Mesenchymal stem cell (in vitro differentiated cells and primary cell): Measurements from ENCODE around the gene ZFP36.

Source experiments
- DNase-seq: peaks from one replicate; pipeline ENCODE4 v3.0.0-alpha.2; 2013
- H2AFZ ChIP-seq: one replicate; pipeline ENCODE4 v1.6.1; 2013; ENCODE audit warnings: low read depth, mild to moderate bottlenecking, control low read depth, inconsistent platforms, low read length, moderate library complexity
- H2AK5ac ChIP-seq: 2 replicates; pipeline ENCODE4 v1.6.1; 2013; ENCODE audit warnings: low read length, moderate library complexity, mild to moderate bottlenecking, inconsistent platforms; ENCODE audit not compliant: severe bottlenecking
- H2BK120ac ChIP-seq: one replicate; pipeline ENCODE4 v1.6.1; 2013; ENCODE audit warnings: low read depth, mild to moderate bottlenecking, inconsistent platforms, low read length, moderate library complexity
- H2BK12ac ChIP-seq, 2 experiments: one replicate each; pipeline ENCODE4 v1.6.1; 2013; ENCODE audit warnings: inconsistent platforms in 2 of 2, low read length in 2 of 2, mild to moderate bottlenecking in 2 of 2, moderate library complexity in 2 of 2, control low read depth in 1 of 2
- H2BK15ac ChIP-seq: one replicate; pipeline ENCODE4 v1.6.1; 2013; ENCODE audit warnings: mild to moderate bottlenecking, low read depth, inconsistent platforms; ENCODE audit not compliant: poor library complexity, severe bottlenecking
- H2BK5ac ChIP-seq: 2 replicates; pipeline ENCODE4 v1.6.1; 2013; ENCODE audit warnings: low read depth, mild to moderate bottlenecking, low read length, control low read depth, inconsistent platforms; ENCODE audit not compliant: poor library complexity, severe bottlenecking
- H3K14ac ChIP-seq, 2 experiments: one replicate each; pipeline ENCODE4 v1.6.1; 2013; ENCODE audit warnings: inconsistent platforms in 2 of 2, low read length in 2 of 2, control low read depth in 1 of 2, mild to moderate bottlenecking in 1 of 2, moderate library complexity in 1 of 2
- H3K18ac ChIP-seq, 2 experiments: one replicate each; pipeline ENCODE4 v1.6.1; 2013; ENCODE audit warnings: inconsistent platforms in 2 of 2, low read length in 2 of 2, control low read depth in 1 of 2, low read depth in 1 of 2, mild to moderate bottlenecking in 1 of 2
- H3K23ac ChIP-seq, 2 experiments: one replicate each; pipeline ENCODE4 v1.6.1; 2013; ENCODE audit warnings: inconsistent platforms in 2 of 2, low read length in 2 of 2, mild to moderate bottlenecking in 2 of 2, moderate library complexity in 2 of 2, control low read depth in 1 of 2
- H3K27ac ChIP-seq: 2 replicates; pipeline ENCODE4 v1.5.1; 2013; ENCODE audit warnings: mild to moderate bottlenecking, moderate library complexity, low read length, control low read depth, inconsistent platforms; ENCODE audit not compliant: poor library complexity, severe bottlenecking
- H3K27me3 ChIP-seq, 2 experiments: 2 replicates each; pipeline versions ENCODE4 v1.6.1 to v1.7.0; 2013; ENCODE audit warnings: low read length in 2 of 2, mild to moderate bottlenecking in 2 of 2, moderate library complexity in 2 of 2, control low read depth in 1 of 2, inconsistent platforms in 1 of 2; ENCODE audit not compliant: control insufficient read depth in 1 of 2, insufficient read depth in 1 of 2
- H3K36me3 ChIP-seq, 2 experiments: 2 replicates each; pipeline versions ENCODE4 v1.6.1 to v1.7.0; 2013; ENCODE audit warnings: low read length in 2 of 2, control low read depth in 1 of 2, inconsistent platforms in 1 of 2, low read depth in 1 of 2, mild to moderate bottlenecking in 1 of 2; ENCODE audit not compliant: insufficient read depth in 2 of 2, control insufficient read depth in 1 of 2
- H3K4ac ChIP-seq, 2 experiments: one replicate each; pipeline ENCODE4 v1.6.1; 2013; ENCODE audit warnings: inconsistent platforms in 2 of 2, low read length in 2 of 2, mild to moderate bottlenecking in 2 of 2, moderate library complexity in 2 of 2, control low read depth in 1 of 2, low read depth in 1 of 2
- H3K4me1 ChIP-seq: 2 replicates; pipeline ENCODE4 v1.6.1; 2013; ENCODE audit warnings: low read depth, low read length, control low read depth; ENCODE audit not compliant: control insufficient read depth, insufficient read depth
- H3K4me2 ChIP-seq: 2 replicates; pipeline ENCODE4 v1.6.1; 2013; ENCODE audit warnings: low read length, mild to moderate bottlenecking, inconsistent platforms; ENCODE audit not compliant: poor library complexity, severe bottlenecking
- H3K4me3 ChIP-seq, 2 experiments: 2 replicates each; pipeline versions ENCODE4 v1.5.1 to v1.7.0; 2013; ENCODE audit warnings: low read length in 2 of 2, mild to moderate bottlenecking in 2 of 2, control low read depth in 1 of 2, low read depth in 1 of 2; ENCODE audit not compliant: insufficient read depth in 1 of 2
- H3K79me1 ChIP-seq: replicated peaks from 2 replicates; pipeline ENCODE4 v1.6.1; 2013; ENCODE audit warnings: mild to moderate bottlenecking, control low read depth, low read length, inconsistent platforms; ENCODE audit not compliant: poor library complexity, severe bottlenecking
- H3K9ac ChIP-seq: 2 replicates; pipeline ENCODE4 v1.7.0; 2013; ENCODE audit warnings: mild to moderate bottlenecking, low read length, moderate library complexity
- H3K9me3 ChIP-seq: 2 replicates; pipeline ENCODE4 v1.7.0; 2013; ENCODE audit warnings: mild to moderate bottlenecking, low read length; ENCODE audit not compliant: control insufficient read depth
- H4K8ac ChIP-seq: one replicate; pipeline ENCODE4 v1.6.1; 2013; ENCODE audit warnings: inconsistent platforms, mild to moderate bottlenecking, low read length, moderate library complexity
- H4K91ac ChIP-seq: one replicate; pipeline ENCODE4 v1.6.1; 2013; ENCODE audit warnings: mild to moderate bottlenecking, low read length, inconsistent platforms
- WGBS: methylation state at CpG from one replicate; pipeline ENCODE4 v1.1.7; 2013; ENCODE audit warnings: mixed read lengths; 5-methylcytosine and 5-hydroxymethylcytosine counted together

ZFP36 gene

GRCh38 chr19:39362682-39363657, 43.7 kb upstream of the ZFP36 start:
- H2BK120ac ChIP-seq = no peak overlapping the region
- DNase-seq = peak; percentile 56
- H3K79me1 ChIP-seq = peaks cover 35% of the 10 kb centered on the region
- peak overlapping the region; percentile 91 for H3K9ac ChIP-seq
- H2BK12ac ChIP-seq = no peak overlapping the region
- no peak overlapping the region for H2AFZ ChIP-seq
- no peak overlapping the region for H3K14ac ChIP-seq
- peaks cover 37 to 59% of the 10 kb centered on the region in 2 experiments for H3K36me3 ChIP-seq
- H2BK15ac ChIP-seq = no peak overlapping the region
- 77% methylated on average over 5 of the region's 6 CpGs for WGBS
- H4K91ac ChIP-seq = no peak overlapping the region
- H3K27ac ChIP-seq = peak overlapping the region; percentile 52
- no peak overlapping the region for H2AK5ac ChIP-seq
- H3K4me3 ChIP-seq = peak overlapping the region in 1 of 2 experiments; percentile 14
- H2BK5ac ChIP-seq = no peak overlapping the region
- no peak overlapping the region for H3K4me2 ChIP-seq
- peaks cover 19% of the 10 kb centered on the region for H3K4me1 ChIP-seq
- no peak overlapping the region for H4K8ac ChIP-seq
- no peak overlapping the region for H3K18ac ChIP-seq
- no peaks in the 10 kb centered on the region for H3K9me3 ChIP-seq
- no peaks in the 10 kb centered on the region for H3K27me3 ChIP-seq
- H3K23ac ChIP-seq = no peak overlapping the region
- no peak overlapping the region for H3K4ac ChIP-seq

DNA sequence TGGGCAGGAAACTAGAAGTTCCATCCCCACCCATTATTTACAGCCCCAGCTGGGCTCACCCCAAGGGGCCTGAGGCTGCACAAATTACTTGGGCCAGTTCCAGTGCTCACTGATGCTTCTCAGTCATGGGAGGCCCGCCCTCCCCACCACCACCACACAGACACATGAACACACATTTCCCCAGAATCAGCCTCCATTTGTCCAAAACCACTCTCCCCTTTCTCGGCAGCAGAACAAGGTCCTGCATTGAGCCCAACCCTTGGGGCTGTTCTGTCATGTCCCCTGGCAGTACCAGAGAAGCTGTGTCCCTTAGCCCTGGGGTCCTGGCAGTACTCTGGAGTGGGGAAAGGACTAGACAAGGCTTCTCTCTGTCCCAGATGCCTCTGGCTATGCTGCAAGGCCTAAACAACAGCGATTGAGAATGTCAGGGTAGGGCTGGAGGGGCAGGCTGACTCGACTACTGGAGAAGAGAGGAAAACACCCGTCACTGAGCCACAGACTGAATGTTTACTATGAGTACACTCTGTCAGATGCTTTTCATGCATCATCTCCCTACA, 42.7 kb upstream of the ZFP36 start:
- Histone ChIP-seq H3K23ac (no peak overlapping the region), H3K18ac (no peak overlapping the region), H3K27ac (peak overlapping the region; percentile 52), H4K8ac (no peak overlapping the region), H3K27me3 (no peaks in the 10 kb centered on the region), H3K4me1 (peaks cover 19% of the 10 kb centered on the region), H3K14ac (peak overlapping the region in 1 of 2 experiments; percentile 2), H2BK15ac (no peak overlapping the region), H3K4me2 (no peak overlapping the region), H4K91ac (no peak overlapping the region), H3K4ac (no peak overlapping the region), H3K9ac (peak overlapping the region; percentile 91), H2AFZ (no peak overlapping the region), H3K4me3 (no peak overlapping the region), H3K79me1 (peaks cover 39% of the 10 kb centered on the region), H2BK12ac (no peak overlapping the region), H3K36me3 (peaks cover 30 to 58% of the 10 kb centered on the region in 2 experiments), H2BK120ac (no peak overlapping the region), H2AK5ac (no peak overlapping the region), H3K9me3 (no peaks in the 10 kb centered on the region), H2BK5ac (no peak overlapping the region)
- 81% methylated on average over 4 of the region's 5 CpGs for WGBS
- peak; percentile 62 for DNase-seq

DNA sequence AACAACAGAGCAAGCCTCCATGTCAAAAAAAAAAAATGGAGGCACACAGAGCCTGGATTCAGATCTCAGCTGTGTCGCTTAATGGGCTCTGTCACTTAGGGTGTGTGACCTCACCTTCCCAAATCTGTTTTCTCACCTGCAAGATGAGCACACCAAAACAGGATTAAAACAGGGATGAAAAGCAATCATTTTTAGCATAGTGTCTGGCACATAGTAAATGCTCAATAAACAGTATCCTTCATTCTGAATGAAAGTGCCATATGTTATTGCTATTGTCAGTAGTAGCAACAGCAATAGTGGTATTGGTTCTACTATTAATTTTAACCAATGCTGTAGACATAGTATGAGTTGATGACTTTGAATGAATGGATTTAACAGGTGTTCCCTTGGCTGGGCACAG, 41.1 kb upstream of the ZFP36 start:
- Histone ChIP-seq H2BK5ac (no peak overlapping the region), H2BK120ac (no peak overlapping the region), H3K79me1 (peaks cover 43% of the 10 kb centered on the region), H3K4me3 (no peak overlapping the region), H3K14ac (no peak overlapping the region), H2AK5ac (no peak overlapping the region), H2BK12ac (no peak overlapping the region), H3K4ac (no peak overlapping the region), H4K8ac (no peak overlapping the region), H2BK15ac (no peak overlapping the region), H2AFZ (no peak overlapping the region), H3K36me3 (peaks cover 35 to 61% of the 10 kb centered on the region in 2 experiments), H3K27me3 (no peaks in the 10 kb centered on the region), H3K18ac (no peak overlapping the region), H3K27ac (no peak overlapping the region), H3K23ac (no peak overlapping the region), H4K91ac (no peak overlapping the region), H3K4me2 (no peak overlapping the region), H3K9ac (no peak overlapping the region), H3K9me3 (no peaks in the 10 kb centered on the region), H3K4me1 (peaks cover 19% of the 10 kb centered on the region)
- WGBS = 100% methylated on average over 1 of the region's 1 CpG
- DNase-seq = no peak

DNA sequence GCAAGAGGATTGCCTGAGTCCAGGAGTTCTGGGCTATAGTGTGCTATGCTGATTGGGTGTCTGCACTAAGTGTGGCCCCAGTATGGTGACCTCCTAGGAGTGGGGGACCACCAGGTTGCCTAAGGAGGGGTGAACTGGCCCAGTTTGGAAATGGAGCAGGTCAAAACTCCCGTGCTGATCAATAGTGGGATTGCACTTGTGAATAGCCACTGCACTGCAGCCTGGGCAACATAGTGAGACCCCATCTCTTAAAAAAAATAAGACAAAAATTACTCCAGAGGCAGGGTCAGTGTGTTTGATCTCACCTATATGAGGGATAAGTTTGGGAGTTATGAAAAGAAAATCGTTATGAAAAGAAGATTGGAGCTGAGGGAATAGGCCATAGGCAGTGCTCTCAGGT, 37.4 kb upstream of the ZFP36 start:
- WGBS = 92% methylated on average over 2 of the region's 2 CpGs
- H3K4me2 ChIP-seq = no peak overlapping the region
- no peak for DNase-seq

More for the DNA sequence above, 37.4 kb upstream of the ZFP36 start:
- H2AFZ ChIP-seq = no peak overlapping the region
- H2BK12ac ChIP-seq = no peak overlapping the region
- H3K4me1 ChIP-seq = peaks cover 3% of the 10 kb centered on the region
- H4K91ac ChIP-seq = no peak overlapping the region
- H3K79me1 ChIP-seq = peaks cover 54% of the 10 kb centered on the region
- H2AK5ac ChIP-seq = no peak overlapping the region
- H4K8ac ChIP-seq = no peak overlapping the region
- H3K27ac ChIP-seq = no peak overlapping the region
- H3K23ac ChIP-seq = no peak overlapping the region
- no peak overlapping the region for H2BK15ac ChIP-seq
- no peak overlapping the region for H3K9ac ChIP-seq
- H2BK5ac ChIP-seq = no peak overlapping the region
- H2BK120ac ChIP-seq = no peak overlapping the region
- no peak overlapping the region for H3K4me3 ChIP-seq
- no peak overlapping the region for H3K18ac ChIP-seq
- no peaks in the 10 kb centered on the region for H3K9me3 ChIP-seq
- peaks cover 42 to 75% of the 10 kb centered on the region in 2 experiments for H3K36me3 ChIP-seq
- no peaks in the 10 kb centered on the region for H3K27me3 ChIP-seq
- H3K4ac ChIP-seq = no peak overlapping the region
- H3K14ac ChIP-seq = no peak overlapping the region
